Kidney tubule cell (primary cell): ENCODE measurements around the gene FNDC1.

ENCODE experiments used
- DNase-seq: peaks from one replicate; pipeline ENCODE4 v3.0.0-alpha.2; 2018; ENCODE audit warnings: low spot score

Gene FNDC1

DNA sequence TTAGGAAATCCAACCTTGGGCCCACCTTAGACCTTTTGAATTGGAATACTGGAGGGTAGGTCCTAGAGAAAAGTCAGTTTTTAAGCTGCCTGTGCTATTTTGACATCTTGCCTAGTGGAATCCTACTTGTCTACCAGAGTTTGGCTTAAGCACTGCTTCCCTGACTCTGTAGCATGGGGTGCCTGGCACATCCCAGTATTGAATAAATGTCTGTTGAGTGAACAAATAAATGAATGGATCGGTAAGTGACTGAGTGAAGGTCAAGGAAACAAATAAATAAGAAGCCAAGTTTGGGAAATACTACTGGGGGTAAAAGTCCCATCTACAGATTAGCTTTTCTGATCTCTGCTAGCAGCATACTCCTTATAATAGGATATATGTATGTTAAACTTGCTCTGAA lies 140.5 kb downstream of the FNDC1 start:
- DNase-seq = no peak

- DNase-seq = peak; percentile 16
Measured at GRCh38 chr6:159311618-159312017, 142.4 kb downstream of the FNDC1 start.

DNA sequence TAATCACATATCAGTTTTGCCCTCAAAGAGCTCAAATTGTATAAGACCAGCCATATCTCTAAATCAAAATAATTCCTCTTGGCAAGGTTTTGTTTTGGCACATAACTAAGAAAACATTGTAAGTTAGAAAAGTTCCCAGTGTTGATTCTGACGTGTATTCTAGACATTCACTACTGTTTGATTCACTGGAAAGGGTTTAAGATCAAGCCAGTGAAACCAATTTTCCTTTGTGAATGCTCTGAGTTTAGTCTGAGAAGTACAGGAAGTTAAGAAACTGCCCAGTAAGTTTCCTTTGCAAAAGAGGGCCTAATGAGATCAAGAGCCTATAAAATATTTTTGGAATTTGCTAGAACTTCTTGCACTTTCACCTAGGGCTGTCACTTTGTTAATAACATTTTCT lies 143.0 kb downstream of the FNDC1 start:
- no peak for DNase-seq

DNA sequence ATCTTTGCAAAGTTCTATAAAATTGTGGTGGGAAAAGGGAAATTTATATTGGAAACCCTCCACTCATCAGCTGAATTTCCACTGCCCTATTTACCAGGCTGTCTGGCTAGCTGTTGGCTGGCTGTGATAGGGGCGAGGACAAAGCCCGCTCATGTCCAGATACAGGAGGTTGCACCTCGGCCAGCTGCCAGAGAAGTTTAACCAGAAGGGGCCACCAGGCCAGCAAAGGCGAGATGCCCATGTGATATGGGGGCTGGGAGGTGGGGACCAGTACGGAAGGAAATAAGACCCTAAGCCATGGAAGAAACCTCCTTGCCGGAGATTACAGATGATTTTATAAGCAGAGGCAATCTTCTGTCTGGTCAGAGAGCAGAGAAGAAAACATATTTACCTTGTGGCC lies 143.8 kb downstream of the FNDC1 start:
- DNase-seq = no peak

GRCh38 chr6:159315562-159315961 lies 146.4 kb downstream of the FNDC1 start:
- DNase-seq = no peak

GRCh38 chr6:159317430-159317829 lies 148.2 kb downstream of the FNDC1 start:
- no peak for DNase-seq

DNA sequence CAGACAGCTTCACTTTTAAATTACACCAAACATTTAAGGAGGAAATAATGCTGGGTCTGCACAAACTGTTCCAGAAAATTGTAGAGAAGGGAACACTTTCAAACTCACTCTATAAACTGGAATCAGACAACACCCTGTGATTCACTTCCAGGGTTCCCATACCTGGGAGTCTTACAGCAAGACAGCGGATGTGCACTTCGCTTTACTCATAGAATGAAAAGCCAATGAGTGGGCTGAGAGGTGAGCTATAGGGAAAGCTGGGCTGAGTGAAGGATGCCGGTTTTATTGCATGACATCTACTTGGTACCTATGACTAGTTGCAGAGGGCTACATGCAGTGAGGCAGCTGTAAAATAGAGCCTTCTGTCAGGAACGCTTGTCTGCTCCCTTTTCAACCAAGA lies 152.1 kb downstream of the FNDC1 start:
- no peak for DNase-seq
